Limb (tissue), 2 donors: Measurements from ENCODE around the gene KRTAP10-7.
"Not testable (repeated sequence)": the region's sequence is repeated elsewhere in the genome, so short reads cannot be mapped to it uniquely, and the experiment has no call there.

Experiments used
- DNase-seq, 2 donors: peaks; one replicate each; pipeline ENCODE4 v3.0.0-alpha.2; 2016; ENCODE audit errors: extremely low spot score in 2 of 2

Gene KRTAP10-7

DNA sequence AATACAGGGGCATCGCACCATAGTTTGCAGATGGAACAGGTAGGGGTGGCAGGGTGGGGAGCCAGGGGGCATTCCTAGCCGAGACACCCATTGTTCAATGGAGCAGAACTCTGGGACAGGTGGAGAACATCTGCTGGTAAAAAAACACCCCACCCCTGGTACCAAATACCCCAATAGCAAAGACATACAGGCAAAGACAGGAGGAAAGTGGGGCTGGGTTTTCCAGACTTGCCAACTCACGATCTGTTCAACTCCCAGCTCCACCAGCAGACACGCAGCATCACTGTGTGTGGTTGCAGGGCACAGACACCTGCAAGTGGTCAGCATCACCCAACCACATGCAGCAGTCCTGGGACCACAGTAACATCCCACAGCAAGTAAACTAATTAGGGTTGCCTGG is 11.2 kb downstream of the KRTAP10-7 start:
- DNase-seq: no peak

DNA sequence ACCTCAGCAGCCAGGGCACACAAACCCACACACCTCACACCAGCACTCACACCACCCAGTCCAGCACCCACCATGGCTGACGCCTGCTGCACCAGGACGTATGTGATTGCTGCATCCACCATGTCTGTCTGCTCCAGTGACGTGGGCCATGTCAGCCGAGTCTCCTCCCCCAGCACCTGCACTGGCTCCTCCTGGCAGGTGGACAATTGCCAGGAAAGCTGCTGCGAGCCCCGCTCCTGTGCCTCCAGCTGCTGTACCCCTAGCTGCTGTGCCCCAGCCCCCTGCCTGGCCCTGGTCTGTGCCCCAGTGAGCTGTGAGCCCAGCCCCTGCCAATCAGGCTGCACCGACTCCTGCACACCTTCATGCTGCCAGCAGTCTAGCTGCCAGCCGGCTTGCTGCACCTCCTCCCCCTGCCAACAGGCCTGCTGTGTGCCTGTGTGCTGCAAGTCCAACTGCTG is 11.7 kb downstream of the KRTAP10-7 start, which contains the start of gene KRTAP10-8:
KRTAP10-8 (plus strand) TSS at position 51 of the 458 bp plus-strand sequence; CDS start at position 73, 22 bp downstream.
- no peak for DNase-seq

DNA sequence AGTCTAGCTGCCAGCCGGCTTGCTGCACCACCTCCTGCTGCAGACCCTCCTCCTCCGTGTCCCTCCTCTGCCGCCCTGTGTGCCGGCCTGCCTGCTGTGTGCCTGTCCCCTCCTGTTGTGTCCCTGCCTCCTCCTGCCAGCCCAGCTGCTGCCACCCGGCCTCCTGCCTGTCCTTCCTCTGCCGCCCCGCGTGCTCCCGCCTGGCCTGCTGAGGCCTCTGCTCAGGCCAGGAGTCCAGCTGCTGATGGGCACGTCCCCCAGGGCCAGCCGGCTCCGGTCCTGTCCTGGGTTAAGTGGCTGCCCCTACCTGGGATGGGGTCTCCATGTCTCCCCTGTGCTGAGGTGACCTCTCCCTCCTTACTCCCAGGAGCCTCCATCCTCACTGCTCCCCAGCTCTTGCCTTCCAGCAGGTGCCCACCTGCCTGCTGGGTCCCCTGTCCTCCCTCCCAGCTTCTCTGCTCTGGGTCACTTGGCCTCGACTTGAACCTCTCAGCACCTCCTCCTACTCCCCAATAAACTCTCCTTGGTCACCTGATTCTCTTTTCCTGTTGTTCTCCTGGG is 12.4 kb downstream of the KRTAP10-7 start:
- DNase-seq: no peak

DNA sequence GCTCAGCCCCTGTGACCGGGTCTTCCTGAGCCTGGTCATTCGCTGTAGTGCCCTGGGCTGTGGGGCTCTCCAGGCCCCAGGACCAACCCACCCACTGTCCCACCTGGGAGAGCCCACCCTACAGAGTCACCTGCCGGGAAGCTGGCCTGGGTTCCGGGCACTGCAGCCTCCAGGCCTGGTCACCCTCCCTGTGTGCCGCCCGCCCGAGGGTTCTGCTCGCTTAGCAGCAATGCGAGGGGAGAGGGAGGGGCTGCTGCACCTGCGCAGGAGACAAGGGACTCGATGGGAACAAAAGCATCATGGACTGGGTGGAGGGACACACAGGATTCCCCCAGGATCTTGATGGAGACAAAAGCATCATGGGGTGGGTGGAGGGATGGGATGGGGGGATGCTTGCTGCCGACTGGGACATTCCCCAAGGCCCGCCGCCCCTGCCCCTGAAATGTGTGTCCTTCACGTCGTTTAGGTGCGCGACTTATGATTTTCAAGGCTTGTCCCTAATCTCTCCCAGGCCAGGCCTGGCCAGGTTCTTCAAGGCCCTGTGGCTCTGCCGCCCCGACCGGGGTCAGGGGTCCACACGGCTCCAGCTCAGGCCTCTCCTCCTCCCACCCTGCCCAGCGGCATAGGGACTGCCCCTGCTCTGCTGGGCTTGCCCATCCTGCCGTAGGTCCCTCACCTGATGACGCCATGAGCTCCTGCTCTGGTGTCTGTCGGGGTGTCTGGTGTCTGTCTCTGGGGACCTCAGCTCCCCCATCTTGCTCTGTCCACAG is 13.2 kb downstream of the KRTAP10-7 start:
- DNase-seq: no peak

DNA sequence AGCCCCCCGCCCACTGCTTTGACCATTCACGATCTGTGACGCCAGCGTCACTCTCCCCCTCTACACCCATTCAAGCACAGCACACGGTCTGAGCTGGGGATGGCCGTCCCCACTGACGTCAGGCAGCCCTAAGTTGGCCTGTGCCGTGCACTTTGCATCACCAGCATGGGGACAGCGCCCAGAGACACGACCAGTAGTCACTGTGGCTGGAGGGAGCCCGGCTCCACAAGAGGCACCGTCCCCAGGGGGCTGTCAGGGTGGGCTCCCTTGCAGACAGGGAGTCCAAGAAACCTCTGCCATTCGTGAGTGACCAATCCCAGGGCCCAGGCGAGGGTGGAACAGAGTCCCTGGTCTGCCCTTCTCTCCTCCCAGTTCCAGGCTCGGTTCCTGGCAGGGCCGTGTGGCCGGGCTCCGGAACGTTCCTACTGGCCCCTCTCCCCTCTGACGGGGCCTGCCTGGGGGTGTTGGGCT is 13.8 kb downstream of the KRTAP10-7 start:
- DNase-seq: no peak

DNA sequence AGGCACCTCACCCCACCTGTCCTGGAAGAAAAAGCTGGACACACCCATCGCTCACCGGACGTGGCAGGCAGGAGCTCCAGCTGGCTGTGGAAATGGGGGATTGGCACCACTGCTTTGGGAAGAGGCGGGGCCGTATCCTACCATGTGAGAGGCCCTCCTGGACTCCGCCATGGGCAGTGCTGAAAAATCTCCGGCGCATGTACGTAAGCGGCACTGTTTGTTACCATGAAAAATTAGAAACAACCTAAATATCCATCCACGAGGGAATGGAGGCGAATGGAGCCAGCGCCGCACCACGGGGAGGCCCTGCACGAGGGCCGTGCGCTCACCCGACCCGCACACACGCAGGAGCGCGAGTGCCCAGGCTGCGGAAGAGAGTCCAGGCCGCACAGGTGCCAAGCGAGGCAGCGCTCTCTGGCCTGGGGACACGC is 14.6 kb downstream of the KRTAP10-7 start:
- DNase-seq: no peak

DNA sequence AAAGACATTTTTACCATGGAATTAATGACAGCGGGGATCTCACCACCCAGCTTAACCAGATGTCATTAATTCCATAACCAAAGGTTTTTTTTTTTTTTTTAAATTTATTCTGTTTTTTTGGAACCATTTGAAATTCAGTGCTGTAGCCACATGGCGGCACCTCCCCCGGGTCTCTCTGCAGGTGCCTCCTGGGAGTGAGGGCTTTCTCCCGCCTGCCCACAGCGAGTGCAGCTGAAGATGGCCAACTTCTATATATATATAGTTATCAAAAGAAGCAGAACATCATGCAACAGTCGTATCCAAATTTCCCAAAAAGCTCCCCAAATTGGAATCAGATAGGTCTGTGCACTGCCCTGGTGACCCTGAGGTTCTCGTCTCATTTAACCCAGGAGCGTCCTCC is 15.1 kb downstream of the KRTAP10-7 start:
- no peak for DNase-seq

DNA sequence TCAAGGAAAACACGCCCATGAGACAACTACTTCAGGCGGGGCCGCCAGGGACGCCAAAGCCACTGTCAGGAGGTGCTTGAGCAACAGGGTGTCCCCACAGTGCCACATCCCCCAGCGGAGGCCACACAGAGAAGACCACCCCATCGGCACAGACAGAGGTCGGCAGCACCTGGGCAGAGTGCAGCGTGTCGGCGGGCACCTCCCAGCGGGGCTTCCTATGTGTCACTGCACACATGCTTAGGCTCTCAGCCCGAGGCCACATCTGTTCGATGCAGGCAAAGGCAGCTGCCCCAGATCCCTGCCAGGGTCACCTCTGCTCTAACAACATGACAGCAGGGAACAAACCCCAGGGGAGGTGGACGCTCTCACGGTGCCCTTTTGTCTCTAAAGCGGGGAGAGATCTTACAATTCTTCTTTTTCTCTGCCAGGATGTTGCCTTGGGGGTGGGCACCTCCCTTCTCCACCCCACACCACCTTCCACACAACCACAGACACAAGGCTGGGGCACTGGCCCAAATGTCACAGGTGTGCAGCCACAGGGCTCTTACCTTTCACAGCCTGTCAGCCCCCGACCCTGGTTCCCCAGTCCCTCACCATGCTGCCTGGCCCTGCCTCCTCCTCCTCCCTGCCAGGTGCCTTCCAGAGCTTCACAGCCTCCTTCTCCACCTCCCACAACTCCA is 15.7 kb downstream of the KRTAP10-7 start:
- no peak for DNase-seq

DNA sequence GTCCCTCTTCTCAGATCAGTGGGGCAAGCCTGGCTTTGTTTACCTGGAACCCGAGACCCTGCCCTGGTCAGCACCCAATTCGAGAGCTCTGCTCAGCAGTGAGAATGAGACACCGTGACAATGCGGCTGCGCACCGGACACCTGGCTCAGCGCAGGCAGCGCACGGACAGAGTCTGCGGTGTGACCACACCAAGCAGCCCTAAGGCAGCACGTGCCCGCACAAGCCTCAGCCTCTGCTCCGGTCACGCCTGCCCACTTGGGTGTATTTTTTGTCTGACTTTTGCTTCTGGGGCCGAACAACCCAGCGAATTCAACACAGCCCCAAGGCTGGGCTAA is 16.2 kb downstream of the KRTAP10-7 start:
- no peak for DNase-seq

DNA sequence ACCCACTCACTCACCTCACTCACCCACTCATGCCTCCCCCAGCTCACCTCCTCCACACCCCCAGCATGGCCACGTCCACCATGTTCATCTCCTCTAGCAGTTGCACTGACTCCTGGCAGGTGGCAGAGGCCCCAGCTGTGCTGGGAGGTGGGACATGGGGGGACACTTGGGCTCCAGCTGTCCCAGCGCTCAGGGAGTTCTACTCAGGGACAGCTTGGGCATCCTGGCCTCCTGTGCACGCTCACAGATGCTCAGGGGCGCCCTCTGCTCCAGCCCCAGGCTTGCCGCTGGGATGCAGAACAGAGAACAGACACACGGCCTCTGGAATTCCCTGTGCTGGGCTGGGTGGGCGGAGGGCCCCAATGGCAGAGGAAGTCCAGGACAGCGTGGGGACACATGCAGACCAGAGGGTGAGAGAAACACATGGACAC is 16.7 kb downstream of the KRTAP10-7 start:
- no peak for DNase-seq

DNA sequence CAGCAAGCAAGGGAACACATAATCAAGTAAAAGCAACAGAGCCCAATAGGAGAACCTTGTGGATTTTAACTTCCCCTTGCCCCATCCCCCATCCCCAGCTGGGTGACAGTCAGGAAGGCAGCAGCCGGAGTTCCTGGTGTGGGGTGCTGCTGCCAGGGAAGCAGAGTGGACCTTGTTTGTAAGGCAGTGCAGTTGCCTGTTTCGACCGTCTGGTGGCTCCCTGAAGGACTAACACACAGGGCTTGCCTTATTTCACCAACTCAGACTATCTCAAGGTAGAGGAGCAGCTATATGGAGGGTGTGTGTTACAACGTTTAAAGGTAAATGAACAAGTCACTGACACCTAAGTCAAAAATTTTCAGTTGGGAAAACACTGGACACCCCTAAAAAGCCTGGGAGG is 18.1 kb downstream of the KRTAP10-7 start:
- no peak for DNase-seq

DNA sequence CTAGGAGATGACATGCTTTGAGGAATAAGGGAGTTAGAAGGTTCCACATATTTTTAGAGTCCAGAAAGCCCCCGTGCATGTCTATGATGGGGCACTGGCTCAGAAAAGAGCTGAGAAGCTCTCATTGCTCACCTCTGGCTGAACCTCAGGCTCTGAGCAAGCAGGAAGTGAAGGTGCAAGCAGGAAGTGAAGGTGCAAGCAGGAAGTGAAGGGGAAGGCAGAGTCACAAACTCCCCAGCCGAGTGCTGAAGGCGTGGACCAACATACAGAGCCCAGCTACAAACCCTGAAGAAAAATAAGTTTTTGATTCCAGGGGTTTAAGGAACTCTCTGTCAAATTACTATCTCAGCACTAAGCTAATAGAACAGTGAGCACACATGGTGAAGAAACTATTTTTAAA is 18.5 kb downstream of the KRTAP10-7 start:
- no peak for DNase-seq

DNA sequence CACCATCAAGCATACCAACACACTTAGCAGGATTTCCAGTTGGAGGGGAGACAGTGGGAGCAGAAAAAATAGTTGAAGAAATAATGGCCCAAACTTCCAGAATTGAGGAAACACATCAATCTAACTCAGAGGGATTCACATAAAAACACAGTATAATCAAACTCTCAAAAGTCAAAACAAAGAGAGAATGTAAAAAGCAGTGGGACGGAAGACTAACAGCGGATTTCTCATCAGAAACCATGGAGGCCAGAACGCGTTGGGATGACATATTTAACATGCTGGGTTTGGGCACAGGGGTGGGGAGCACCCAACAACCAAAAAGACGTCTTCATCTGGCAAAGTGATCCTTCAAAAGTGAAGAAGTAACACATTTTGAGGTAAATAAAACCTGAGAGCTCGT is 19.5 kb downstream of the KRTAP10-7 start:
- DNase-seq: no peak

DNA sequence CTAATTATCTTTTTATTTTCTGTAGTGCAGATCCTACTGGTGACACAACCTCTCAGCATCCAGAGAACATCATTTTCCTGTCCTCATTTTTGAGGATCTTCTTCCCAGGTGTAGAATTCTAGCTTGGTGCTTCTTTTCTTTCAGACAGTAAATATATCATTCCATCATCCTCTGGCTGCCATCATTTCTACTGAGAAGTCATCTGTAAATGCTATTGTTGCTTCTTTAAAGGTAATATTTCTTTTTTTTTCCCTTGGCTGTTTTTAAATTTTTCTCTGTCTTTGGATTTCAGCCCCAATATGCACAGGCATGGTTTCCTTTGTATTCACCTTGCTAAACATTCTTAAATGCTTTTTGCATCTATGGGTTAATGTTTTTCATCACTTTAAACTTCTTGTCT is 23.2 kb downstream of the KRTAP10-7 start:
- no peak for DNase-seq

DNA sequence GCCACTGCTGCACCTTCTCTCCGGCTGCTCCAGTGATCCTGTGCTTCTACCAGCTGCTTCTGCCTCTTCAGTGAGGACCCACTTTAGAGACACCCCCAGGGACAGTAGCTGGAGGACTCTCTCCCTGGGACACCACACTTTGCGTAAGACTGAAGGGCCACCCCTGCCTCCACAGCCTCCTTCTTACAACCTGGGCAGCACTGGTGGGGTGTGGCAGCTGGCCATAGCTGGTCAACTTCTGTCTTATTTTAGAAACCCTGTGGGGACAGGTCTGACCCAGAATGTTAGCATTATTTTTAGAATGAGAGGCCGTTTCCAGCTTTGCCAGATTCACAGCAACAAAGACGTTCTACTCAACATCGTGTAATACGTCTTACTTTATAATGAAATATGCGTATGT is 25.4 kb downstream of the KRTAP10-7 start:
- DNase-seq: no peak

DNA sequence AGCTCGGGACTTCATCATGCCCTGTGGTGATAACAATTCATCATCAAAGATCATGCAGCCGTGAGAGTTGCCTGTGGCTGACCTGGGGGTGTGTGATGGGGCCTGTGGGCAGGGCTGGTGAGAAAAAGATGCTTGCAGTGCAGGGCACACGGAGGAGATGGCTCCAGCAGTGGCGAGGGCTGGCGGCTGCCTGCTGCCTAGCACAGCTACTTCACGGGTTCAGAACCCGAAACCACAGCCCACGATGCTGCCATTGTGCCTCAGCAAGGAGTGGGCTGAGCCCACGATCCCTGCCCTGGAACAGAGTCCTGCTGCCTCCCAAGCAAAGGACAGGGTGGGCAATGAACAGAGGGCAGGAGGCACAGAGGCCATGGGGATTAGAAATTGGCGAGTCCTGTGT is 25.9 kb downstream of the KRTAP10-7 start:
- DNase-seq: no peak

DNA sequence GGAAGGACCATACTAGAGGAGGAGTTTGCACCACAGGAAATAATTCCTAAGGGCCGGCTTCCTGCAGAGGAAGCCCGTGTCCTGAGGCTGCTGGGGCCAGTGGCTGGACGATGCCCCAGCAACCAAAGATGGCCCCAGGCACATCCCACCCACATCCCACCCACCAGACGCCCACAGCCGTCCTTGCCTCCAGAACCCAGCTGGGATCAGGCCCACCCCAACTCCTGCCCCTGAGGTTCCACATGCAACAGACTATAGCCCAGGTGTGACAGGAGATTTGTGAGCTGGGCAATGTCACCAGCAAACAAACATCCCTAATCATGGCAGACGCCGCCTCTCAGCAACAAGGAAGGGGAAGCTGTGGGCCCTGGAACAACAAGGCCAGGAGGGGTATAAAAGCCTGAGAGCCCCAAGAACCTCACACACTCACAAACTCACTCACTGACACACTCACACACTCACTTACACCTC is 26.3 kb downstream of the KRTAP10-7 start, which contains the start of gene KRTAP10-9:
KRTAP10-9 (plus strand) TSS at position 421 of the 471 bp plus-strand sequence. CDS start 79 bp downstream, outside the sequence.
- DNase-seq: no peak

DNA sequence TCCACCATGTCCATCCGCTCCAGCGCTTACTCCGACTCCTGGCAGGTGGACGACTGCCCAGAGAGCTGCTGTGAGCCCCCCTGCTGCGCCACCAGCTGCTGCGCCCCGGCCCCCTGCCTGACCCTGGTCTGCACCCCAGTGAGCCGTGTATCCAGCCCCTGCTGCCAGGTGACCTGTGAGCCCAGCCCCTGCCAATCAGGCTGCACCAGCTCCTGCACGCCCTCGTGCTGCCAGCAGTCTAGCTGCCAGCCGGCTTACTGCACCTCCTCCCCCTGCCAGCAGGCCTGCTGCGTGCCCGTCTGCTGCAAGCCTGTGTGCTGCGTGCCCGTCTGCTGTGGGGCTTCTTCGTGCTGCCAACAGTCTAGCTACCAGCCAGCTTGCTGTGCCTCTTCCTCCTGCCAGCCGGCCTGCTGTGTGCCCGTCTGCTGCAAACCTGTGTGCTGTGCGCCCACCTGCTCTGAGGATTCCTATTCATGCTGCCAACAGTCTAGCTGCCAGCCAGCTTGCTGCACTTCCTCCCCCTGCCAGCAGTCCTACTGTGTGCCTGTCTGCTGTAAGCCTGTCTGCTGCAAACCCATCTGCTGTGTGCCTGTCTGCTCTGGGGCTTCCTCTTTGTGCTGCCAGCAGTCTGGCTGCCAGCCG is 26.9 kb downstream of the KRTAP10-7 start:
- DNase-seq: peak in 1 of 2 donors; percentile 19

DNA sequence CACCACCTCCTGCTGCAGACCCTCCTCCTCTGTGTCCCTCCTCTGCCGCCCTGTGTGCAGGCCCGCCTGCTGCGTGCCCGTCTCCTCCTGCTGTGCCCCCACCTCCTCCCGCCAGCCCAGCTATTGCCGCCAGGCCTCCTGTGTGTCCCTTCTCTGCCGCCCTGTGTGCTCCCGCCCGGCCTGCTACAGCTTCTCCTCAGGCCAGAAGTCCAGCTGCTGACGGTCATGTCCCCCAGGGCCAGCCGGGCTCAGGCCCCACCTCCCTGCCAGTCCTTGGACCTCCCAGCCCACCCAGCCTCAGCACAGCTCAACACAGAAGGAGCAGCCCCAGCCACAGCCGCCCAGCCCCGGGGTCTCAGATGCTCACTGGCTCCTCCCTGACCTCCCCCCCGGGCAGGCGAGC is 27.4 kb downstream of the KRTAP10-7 start:
- not testable (repeated sequence) for DNase-seq

DNA sequence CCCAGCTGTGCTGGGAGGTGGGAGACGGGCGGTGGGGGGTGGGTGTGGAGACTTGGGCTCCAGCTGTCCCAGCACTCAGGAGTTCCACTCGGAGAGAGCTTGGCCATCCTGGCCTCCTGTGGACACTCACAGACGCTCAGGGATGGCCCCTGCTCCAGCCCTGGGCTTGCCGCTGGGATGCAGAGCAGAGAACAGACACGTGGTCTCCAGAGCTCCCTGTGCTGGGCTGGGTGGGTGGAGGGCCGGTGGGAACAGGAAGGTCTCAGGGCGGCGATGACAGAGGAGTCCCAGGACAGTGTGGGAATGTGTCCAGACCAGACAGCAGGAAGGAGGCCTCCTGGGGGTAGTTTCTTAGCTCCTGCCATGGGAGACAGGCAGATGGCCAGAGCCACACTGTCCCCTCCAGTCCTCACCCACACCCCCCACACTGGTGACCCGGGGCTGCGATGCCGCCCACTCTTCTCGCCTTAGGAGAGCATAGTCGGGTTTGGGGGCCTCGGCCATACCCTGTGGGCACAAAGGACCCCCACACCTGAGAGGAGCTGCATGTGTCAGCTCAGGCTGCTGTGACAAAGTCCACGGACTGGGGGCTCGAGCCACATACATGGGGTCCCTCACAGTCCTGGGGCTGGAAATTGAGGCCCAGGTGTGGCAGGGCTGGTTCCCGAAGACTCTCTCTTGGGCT is 28.5 kb downstream of the KRTAP10-7 start:
- no peak for DNase-seq

DNA sequence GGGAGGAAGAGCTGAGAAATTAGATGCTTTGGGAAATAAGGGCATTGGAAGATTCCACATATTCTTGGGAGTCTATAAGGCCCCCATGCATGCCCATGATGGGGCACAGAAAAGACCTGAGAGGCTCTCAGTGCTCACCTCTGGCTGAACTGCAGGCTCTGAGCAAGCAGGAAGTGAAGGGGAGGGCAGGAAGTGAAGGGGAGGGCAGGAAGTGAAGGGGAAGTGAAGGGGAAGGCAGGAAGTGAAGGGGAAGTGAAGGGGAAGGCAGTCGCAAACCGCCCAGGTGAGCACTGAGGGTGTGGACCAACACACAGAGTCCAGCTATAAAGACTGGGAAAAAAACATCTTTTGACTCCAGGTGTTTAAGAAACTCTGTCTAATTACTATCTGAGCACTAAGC is 30.0 kb downstream of the KRTAP10-7 start:
- no peak for DNase-seq
